Nephron progenitor cell (in vitro differentiated cells): ENCODE data around the gene TLDC2.
"Not testable (repeated sequence)": the region's sequence is repeated elsewhere in the genome, so short reads cannot be mapped to it uniquely, and the experiment has no call there.

ENCODE experiments used
- DNase-seq: peaks from one replicate; pipeline ENCODE4 v3.0.0; 2021
- H3K27ac Mint-ChIP-seq: 2 replicates; pipeline ENCODE4 v1.8.0; 2021; ENCODE audit warnings: mild to moderate bottlenecking, moderate library complexity, mixed read lengths
- H3K27me3 Mint-ChIP-seq: 2 replicates; pipeline ENCODE4 v1.8.0; 2021; ENCODE audit warnings: mild to moderate bottlenecking, low read depth, mixed read lengths; ENCODE audit not compliant: poor library complexity
- H3K36me3 Mint-ChIP-seq: 2 replicates; pipeline ENCODE4 v1.8.0; 2021; ENCODE audit warnings: low read depth, mixed read lengths
- H3K4me1 Mint-ChIP-seq: 2 replicates; pipeline ENCODE4 v1.8.0; 2021; ENCODE audit warnings: mixed read lengths
- H3K4me3 Mint-ChIP-seq: 2 replicates; pipeline ENCODE4 v1.8.0; 2021; ENCODE audit warnings: mild to moderate bottlenecking, moderate library complexity, mixed read lengths
- H3K9me3 Mint-ChIP-seq: 2 replicates; pipeline ENCODE4 v1.8.0; 2021; ENCODE audit warnings: mild to moderate bottlenecking, moderate library complexity, mixed read lengths
- TF ChIP-seq, protein P1 (sequence below): fragments of 200-600 bp; sonication (generic); IDR thresholded peaks from 2 replicates; pipeline ENCODE4 v1.5.0; 2021; ENCODE audit warnings: antibody characterized with exemption

Gene TLDC2

DNA sequence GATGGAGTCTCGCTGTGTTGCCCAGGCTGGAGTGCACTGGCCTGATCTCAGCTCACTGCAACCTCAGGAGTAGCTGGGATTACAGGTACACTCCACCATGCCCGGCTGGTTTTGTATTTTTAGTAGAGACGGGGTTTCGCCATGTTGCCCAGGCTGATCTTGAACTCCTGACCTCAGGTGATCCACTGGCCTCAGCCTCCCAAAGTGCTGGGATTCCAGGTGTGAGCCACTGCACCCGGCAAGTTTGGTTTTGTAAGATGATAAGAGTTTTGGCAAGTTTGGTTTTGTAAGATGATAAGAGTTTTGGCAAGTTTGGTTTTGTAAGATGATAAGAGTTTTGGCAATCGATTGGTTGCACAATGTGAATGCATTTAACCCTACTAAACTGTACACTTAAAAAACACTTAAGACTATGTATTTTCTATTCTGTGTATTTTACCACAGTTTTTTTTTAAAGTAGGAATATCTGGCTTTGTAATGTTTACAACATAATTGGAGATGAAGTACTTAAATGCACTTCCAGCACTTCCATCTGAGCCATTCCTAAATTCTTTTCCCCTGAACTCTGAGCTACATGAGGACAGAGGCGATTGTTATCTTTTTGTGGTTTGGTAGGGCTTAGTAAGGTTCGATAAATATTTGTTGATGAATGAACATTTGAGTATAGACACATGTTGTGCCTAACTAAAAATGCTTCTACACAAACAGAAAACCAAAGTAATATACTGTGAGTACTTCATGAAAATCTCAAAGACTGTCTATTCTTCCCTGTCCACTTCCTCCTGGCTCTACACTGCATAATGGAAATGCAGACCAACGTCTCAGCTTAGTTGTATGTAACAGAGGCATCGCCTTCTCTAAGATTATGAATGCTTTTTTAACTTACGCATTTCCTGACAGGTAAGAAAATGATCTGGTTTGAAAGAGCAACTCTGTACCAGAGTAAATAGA, 56.8 kb downstream of the TLDC2 start:
- H3K4me1 Mint-ChIP-seq = no peaks in the 10 kb centered on the region
- H3K9me3 Mint-ChIP-seq = no peaks in the 10 kb centered on the region
- no peak overlapping the region for H3K4me3 Mint-ChIP-seq
- H3K36me3 Mint-ChIP-seq = peaks cover 10% of the 10 kb centered on the region
- no peak for DNase-seq
- no peak overlapping the region for H3K27ac Mint-ChIP-seq
- H3K27me3 Mint-ChIP-seq = peaks cover 3% of the 10 kb centered on the region
- TF ChIP-seq, protein P1, sequence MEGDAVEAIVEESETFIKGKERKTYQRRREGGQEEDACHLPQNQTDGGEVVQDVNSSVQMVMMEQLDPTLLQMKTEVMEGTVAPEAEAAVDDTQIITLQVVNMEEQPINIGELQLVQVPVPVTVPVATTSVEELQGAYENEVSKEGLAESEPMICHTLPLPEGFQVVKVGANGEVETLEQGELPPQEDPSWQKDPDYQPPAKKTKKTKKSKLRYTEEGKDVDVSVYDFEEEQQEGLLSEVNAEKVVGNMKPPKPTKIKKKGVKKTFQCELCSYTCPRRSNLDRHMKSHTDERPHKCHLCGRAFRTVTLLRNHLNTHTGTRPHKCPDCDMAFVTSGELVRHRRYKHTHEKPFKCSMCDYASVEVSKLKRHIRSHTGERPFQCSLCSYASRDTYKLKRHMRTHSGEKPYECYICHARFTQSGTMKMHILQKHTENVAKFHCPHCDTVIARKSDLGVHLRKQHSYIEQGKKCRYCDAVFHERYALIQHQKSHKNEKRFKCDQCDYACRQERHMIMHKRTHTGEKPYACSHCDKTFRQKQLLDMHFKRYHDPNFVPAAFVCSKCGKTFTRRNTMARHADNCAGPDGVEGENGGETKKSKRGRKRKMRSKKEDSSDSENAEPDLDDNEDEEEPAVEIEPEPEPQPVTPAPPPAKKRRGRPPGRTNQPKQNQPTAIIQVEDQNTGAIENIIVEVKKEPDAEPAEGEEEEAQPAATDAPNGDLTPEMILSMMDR = no peak

DNA sequence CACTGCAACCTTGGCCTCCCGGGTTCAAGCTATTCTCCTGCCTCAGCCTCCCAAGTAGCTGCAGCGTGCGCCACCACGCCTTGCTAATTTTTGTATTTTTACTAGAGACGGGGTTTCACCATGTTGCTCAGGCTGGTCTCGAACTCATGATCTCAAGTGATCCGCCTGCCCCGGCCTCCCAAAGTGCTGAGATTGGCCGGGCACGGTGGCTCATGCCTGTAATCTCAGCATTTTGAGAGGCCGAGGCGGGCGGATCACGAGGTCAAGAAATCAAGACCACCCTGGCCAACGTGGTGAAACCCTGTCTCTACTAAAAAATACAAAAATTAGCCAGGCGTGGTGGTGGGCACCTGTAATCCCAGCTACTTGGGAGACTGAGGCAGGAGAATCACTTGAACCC, 57.6 kb downstream of the TLDC2 start:
- H3K36me3 Mint-ChIP-seq, H3K4me1 Mint-ChIP-seq, H3K27me3 Mint-ChIP-seq, H3K27ac Mint-ChIP-seq, DNase-seq, H3K4me3 Mint-ChIP-seq, H3K9me3 Mint-ChIP-seq: not testable (repeated sequence)

DNA sequence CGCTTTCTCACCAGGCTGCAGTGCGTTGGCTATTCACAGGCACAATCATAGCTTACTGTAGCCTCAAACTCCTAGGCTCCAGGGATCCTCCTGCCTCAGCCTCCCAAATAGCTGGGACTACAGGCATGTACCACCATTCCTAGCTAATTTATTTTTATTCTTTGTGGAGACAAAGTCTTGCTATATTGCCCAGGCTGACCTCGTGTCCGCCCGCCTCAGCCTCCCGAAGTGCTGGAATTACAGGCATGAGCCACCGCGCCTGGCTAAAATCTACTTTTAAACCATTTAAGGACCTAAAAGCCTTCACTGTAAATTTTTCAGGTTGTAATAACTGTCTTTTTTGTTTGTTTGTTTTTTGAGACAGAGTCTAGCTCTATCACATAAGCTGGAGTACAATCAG, 60.4 kb downstream of the TLDC2 start:
- Mint-ChIP-seq H3K9me3 (no peaks in the 10 kb centered on the region), H3K36me3 (no peaks in the 10 kb centered on the region), H3K4me3 (no peak overlapping the region), H3K4me1 (no peaks in the 10 kb centered on the region), H3K27me3 (no peaks in the 10 kb centered on the region), H3K27ac (no peak overlapping the region)
- DNase-seq = no peak
- TF ChIP-seq, protein P1 = no peak

DNA sequence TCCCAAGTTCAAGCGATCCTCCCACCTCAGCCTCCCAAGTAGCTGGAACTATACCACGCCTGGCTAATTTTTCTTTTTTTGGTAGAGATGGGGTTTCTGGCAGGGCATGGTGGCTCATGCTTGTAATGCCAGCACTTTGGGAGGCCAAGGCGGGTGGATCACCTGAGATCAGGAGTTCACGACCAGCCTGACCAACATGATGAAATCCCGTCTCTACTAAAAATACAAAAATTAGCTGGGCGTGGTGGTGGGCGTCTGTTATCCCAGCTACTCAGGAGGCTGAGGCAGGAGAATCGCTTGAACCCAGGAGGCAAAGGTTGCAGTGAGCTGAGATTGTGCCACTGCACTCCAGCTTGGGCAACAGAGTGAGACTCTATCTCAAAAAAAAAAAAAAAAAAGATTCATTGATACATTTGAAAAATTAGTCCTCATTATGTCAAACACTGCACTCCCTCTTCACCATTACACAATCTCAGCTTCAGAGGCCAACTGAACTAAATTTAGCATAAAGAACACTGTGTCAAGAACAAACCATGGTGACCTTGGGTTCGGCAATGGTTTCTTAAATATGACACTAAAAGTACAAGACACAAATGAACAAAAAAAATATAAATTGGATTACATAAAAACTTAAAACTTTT, 60.9 kb downstream of the TLDC2 start:
- not testable (repeated sequence) for H3K9me3 Mint-ChIP-seq, H3K36me3 Mint-ChIP-seq, H3K27ac Mint-ChIP-seq, H3K27me3 Mint-ChIP-seq, H3K4me3 Mint-ChIP-seq, H3K4me1 Mint-ChIP-seq, DNase-seq

DNA sequence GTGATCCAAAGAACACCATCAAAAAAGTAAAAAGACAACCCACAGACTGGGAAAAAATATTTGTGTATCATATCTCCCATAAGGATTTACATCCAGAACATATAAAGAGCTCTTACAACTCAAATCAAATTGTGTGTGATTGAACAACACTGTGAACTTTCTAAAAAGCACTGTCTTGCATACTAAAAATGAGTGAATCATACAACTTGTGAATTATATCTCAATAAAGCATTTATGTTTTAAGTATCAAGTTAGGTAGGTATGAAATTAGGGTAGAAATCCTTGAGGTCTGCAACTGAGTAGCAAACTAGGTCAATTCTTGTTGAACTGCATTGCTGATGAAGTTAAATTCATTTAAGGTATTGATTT, 61.4 kb downstream of the TLDC2 start:
- no peaks in the 10 kb centered on the region for H3K9me3 Mint-ChIP-seq
- no peaks in the 10 kb centered on the region for H3K4me1 Mint-ChIP-seq
- H3K36me3 Mint-ChIP-seq = no peaks in the 10 kb centered on the region
- H3K27me3 Mint-ChIP-seq = no peaks in the 10 kb centered on the region
- TF ChIP-seq, protein P1 = no peak
- no peak overlapping the region for H3K4me3 Mint-ChIP-seq
- no peak for DNase-seq
- no peak overlapping the region for H3K27ac Mint-ChIP-seq

DNA sequence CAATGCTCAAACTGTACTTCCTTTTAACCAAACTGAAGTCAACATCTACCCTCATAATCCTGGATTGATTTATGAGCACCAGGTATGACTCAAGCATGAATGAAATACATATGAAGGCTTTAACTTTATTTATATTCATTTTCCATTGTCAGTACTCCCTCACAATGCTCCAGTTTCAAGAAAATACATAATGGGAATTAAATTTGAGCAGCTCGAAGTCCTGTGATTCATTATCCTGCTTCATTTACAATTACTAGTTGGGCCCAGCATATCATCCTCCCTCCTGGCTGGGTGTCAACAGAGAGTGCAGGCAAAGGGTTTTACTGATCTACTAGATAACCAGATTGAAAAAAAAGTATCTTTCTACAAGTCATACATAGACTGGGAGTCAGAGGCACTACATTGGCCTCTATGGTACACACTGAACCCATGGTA, 65.5 kb downstream of the TLDC2 start:
- DNase-seq = no peak
- TF ChIP-seq, protein P1 = no peak
- Mint-ChIP-seq H3K4me3 (no peak overlapping the region), H3K27ac (peak overlapping the region; percentile 66), H3K36me3 (no peaks in the 10 kb centered on the region), H3K27me3 (peaks cover 3% of the 10 kb centered on the region), H3K4me1 (no peaks in the 10 kb centered on the region), H3K9me3 (no peaks in the 10 kb centered on the region)
